HG03280 (cell line): ENCODE measurements around the gene ACOX2.

Source experiments
- ATAC-seq: cut with Tn5 transposase; IDR thresholded peaks from one replicate; pipeline ENCODE4 v1.9.1; 2021; ENCODE audit warnings: mild to moderate bottlenecking, moderate library complexity; ENCODE audit not compliant: unreplicated experiment

The ACOX2 gene

DNA sequence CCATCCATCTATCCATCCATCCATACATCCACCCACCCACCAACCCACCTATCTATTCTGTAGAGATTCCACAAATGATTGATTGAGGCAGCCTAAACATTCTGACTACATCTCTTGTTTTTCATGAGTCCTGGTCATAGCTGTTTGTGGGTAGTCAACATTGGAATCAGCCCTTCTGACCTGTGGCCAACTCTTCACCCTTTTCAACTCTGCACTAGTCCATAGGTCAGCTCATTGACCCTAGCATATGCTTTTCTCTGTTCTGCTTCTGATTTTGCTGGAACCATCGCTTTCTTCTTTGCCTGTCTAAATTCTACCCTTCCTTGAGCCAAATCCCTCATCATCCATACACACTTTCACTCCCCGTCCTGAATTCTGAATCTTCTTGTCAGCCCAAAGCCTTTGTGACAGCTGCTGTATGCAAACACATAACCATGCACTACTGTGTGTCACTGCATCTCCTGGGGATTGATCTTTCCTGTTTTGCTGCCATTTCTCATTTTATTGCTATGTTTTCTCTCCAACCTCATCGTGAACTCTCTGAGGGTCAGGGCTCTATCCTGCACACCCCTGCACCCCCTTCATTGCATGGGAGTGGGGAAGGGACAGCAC is 61.9 kb downstream of the ACOX2 start:
- no peak for ATAC-seq

GRCh38 chr3:58474348-58474911 is 62.6 kb downstream of the ACOX2 start:
- ATAC-seq, result no peak

DNA sequence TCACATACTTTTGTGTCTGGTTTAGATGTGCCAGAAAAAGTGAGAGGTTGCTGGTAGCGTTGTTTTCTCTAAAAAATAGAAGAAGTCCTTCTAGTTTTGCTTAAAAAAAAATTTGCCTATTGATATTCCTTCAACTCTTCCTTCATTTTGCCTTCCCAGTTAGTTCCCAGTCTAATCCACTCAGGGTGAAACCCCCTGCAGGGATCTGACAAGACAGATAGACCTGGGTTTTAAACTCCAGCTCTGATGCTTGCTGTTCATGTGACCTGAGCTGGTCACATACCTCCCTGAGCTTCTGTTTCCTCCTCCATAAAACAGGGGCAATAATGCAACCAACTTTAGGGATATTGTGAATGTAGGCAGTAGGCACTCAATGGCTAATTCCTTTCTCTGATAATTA is 63.7 kb downstream of the ACOX2 start:
- ATAC-seq, result no peak

DNA sequence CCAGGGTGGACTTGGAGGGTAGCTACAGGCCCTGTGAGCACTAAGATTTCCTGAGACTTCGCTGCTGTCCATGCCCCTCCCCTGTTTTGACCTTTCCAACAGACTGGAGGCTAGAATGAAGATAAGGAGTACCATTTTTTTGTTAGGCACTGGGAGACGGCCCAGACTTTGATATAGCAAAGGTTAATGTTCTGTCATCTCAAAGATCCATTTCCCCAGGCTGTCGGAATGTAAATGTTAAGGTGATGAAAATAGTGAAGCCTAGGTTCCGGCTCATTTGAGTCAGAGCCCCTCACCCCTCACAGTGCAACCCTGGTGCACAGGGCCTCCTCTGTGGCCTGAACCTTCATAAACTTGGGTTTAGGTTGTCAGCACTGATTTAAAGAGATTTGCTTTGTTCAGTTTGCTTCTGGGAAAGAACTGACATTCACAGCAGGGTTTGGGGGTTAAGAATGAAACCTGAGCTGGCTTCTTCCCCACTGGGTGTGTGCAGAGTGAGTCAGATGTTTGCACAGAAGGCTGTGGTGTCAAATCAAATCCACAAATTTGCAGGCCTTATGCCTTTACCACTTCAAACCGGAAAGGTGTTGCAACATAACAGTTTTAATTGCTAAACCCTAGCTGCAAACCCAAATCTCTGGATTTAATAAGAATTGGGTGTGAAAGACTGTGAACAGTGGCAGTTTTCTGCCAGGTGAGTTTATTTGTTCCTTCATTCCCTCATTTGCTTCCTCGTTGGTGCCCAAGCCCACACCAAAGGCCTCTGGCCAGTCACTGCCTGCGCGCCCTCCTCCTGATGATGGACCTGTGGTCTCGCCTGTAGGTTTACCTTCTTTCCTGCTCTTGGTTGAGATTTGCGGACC is 65.7 kb downstream of the ACOX2 start:
- no peak for ATAC-seq

DNA sequence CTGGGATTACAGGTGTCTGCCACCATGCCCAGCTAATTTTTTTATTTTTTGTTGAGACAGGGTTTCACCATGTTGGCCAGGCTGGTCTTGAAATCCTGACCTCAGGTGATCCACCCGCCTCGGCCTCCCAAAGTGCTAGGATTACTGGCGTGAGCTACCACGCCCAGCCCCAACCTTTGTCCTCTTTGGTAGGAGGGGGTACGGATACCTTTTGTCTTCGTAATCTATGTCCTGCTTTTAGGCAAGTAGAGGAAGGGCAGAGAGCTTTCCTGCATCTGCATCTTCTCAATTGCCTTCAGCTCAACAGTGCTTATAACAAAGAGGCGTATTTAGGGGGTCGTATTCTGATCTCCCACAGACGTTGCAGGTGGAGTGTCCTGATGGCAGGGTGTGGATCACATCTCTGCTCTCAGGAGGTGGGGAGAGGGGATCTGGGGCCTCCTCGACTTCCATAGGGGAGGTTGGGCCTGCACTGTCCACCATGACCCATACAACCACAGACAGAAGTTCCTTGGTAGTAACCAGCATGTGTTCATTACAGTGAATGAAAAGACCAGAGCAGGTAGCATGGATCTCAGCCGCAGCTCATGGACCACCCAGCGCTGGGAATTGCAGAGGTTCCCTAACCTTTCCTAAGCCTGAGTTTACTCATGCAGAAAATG is 66.5 kb downstream of the ACOX2 start:
- ATAC-seq, result no peak

DNA sequence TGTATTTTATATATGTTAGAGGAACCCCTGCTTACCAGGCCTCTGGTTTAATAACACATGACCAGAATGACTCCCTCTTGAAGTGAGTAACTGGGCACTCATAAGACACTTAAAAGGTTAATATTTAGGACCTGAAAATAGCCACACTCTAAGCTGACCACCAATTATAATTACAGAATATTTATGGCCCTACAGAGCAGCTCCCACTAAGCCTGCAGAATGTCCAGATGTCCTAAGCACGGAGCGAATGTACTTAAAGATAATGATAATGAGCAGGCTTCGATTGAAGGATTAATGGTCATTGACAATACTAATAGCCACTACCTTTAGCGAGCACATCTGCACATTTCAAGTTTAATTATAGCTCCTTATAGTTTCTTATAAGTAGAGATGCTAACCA is 67.9 kb downstream of the ACOX2 start:
- no peak for ATAC-seq

- no peak for ATAC-seq
Measured at GRCh38 chr3:58466899-58467563, 70.0 kb downstream of the ACOX2 start.

- ATAC-seq, result no peak
Measured at GRCh38 chr3:58464866-58465265, 72.1 kb downstream of the ACOX2 start.

DNA sequence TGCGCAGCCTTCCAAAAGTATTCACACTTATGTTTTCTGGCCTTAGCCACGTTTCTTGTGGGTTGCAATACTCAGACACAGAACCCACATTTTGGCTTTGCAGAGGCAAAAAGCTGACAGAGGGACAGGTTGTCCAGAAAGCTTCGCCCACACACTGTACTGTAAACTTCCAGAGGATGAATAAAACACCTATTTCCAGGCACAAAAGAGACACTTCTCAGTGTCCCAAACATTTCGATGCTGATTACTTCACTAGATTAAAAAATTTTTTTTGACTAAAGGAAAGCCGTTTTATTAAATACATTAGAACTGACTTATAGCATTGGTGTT is 73.1 kb downstream of the ACOX2 start:
- ATAC-seq, result no peak

GRCh38 chr3:58463181-58463941 is 73.6 kb downstream of the ACOX2 start:
- ATAC-seq, result peak; percentile 83

DNA sequence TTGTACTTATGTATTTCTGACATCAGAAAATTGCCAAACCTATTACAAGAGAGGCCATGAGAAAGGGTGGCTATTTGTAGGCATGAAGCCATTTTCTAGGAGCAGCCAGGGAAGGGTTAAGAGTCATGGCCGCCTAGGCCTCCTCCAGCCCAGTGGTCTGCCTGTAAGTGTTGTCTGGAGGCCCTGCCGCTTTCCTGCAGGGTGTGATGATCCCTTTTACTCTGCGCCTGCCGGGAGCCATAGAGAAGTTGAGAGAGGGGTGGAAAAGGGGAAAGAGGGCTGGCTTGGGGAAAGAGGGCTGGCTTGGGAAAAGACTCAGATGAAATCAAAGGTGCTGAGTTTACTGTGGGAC is 74.2 kb downstream of the ACOX2 start:
- ATAC-seq, result no peak

DNA sequence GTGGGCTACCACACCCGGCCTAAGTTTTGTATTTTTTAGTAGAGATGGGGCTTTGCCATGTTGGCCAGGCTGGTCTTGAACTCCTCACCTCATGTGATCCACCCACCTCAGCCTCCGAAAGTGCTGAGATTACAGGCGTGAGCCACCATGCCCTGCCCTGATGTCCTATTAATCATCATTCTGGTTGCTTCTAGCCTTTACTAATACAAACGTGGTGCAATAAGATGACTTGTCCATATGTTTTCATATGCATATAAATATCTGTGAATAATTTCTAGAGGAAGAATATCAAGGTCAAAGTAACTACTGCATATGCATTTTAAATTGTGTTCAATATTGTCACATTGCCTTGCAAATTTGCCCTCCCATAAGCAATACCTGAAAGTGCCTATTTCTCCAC is 77.8 kb downstream of the ACOX2 start:
- no peak for ATAC-seq
